Mesenchymal stem cell (in vitro differentiated cells and primary cell): ENCODE measurements around the gene CCDC13.

Experiments
- DNase-seq: peaks from one replicate; pipeline ENCODE4 v3.0.0-alpha.2; 2013
- H2AFZ ChIP-seq: one replicate; pipeline ENCODE4 v1.6.1; 2013; ENCODE audit warnings: low read depth, mild to moderate bottlenecking, control low read depth, inconsistent platforms, low read length, moderate library complexity
- H2AK5ac ChIP-seq: 2 replicates; pipeline ENCODE4 v1.6.1; 2013; ENCODE audit warnings: low read length, moderate library complexity, mild to moderate bottlenecking, inconsistent platforms; ENCODE audit not compliant: severe bottlenecking
- H2BK120ac ChIP-seq: one replicate; pipeline ENCODE4 v1.6.1; 2013; ENCODE audit warnings: low read depth, mild to moderate bottlenecking, inconsistent platforms, low read length, moderate library complexity
- H2BK12ac ChIP-seq, 2 experiments: one replicate each; pipeline ENCODE4 v1.6.1; 2013; ENCODE audit warnings: inconsistent platforms in 2 of 2, low read length in 2 of 2, mild to moderate bottlenecking in 2 of 2, moderate library complexity in 2 of 2, control low read depth in 1 of 2
- H2BK15ac ChIP-seq: one replicate; pipeline ENCODE4 v1.6.1; 2013; ENCODE audit warnings: mild to moderate bottlenecking, low read depth, inconsistent platforms; ENCODE audit not compliant: poor library complexity, severe bottlenecking
- H2BK5ac ChIP-seq: 2 replicates; pipeline ENCODE4 v1.6.1; 2013; ENCODE audit warnings: low read depth, mild to moderate bottlenecking, low read length, control low read depth, inconsistent platforms; ENCODE audit not compliant: poor library complexity, severe bottlenecking
- H3K14ac ChIP-seq, 2 experiments: one replicate each; pipeline ENCODE4 v1.6.1; 2013; ENCODE audit warnings: inconsistent platforms in 2 of 2, low read length in 2 of 2, control low read depth in 1 of 2, mild to moderate bottlenecking in 1 of 2, moderate library complexity in 1 of 2
- H3K18ac ChIP-seq, 2 experiments: one replicate each; pipeline ENCODE4 v1.6.1; 2013; ENCODE audit warnings: inconsistent platforms in 2 of 2, low read length in 2 of 2, control low read depth in 1 of 2, low read depth in 1 of 2, mild to moderate bottlenecking in 1 of 2
- H3K23ac ChIP-seq, 2 experiments: one replicate each; pipeline ENCODE4 v1.6.1; 2013; ENCODE audit warnings: inconsistent platforms in 2 of 2, low read length in 2 of 2, mild to moderate bottlenecking in 2 of 2, moderate library complexity in 2 of 2, control low read depth in 1 of 2
- H3K27ac ChIP-seq: 2 replicates; pipeline ENCODE4 v1.5.1; 2013; ENCODE audit warnings: mild to moderate bottlenecking, moderate library complexity, low read length, control low read depth, inconsistent platforms; ENCODE audit not compliant: poor library complexity, severe bottlenecking
- H3K27me3 ChIP-seq, 2 experiments: 2 replicates each; pipeline versions ENCODE4 v1.6.1 to v1.7.0; 2013; ENCODE audit warnings: low read length in 2 of 2, mild to moderate bottlenecking in 2 of 2, moderate library complexity in 2 of 2, control low read depth in 1 of 2, inconsistent platforms in 1 of 2; ENCODE audit not compliant: control insufficient read depth in 1 of 2, insufficient read depth in 1 of 2
- H3K36me3 ChIP-seq, 2 experiments: 2 replicates each; pipeline versions ENCODE4 v1.6.1 to v1.7.0; 2013; ENCODE audit warnings: low read length in 2 of 2, control low read depth in 1 of 2, inconsistent platforms in 1 of 2, low read depth in 1 of 2, mild to moderate bottlenecking in 1 of 2; ENCODE audit not compliant: insufficient read depth in 2 of 2, control insufficient read depth in 1 of 2
- H3K4ac ChIP-seq, 2 experiments: one replicate each; pipeline ENCODE4 v1.6.1; 2013; ENCODE audit warnings: inconsistent platforms in 2 of 2, low read length in 2 of 2, mild to moderate bottlenecking in 2 of 2, moderate library complexity in 2 of 2, control low read depth in 1 of 2, low read depth in 1 of 2
- H3K4me1 ChIP-seq: 2 replicates; pipeline ENCODE4 v1.6.1; 2013; ENCODE audit warnings: low read depth, low read length, control low read depth; ENCODE audit not compliant: control insufficient read depth, insufficient read depth
- H3K4me2 ChIP-seq: 2 replicates; pipeline ENCODE4 v1.6.1; 2013; ENCODE audit warnings: low read length, mild to moderate bottlenecking, inconsistent platforms; ENCODE audit not compliant: poor library complexity, severe bottlenecking
- H3K4me3 ChIP-seq, 2 experiments: 2 replicates each; pipeline versions ENCODE4 v1.5.1 to v1.7.0; 2013; ENCODE audit warnings: low read length in 2 of 2, mild to moderate bottlenecking in 2 of 2, control low read depth in 1 of 2, low read depth in 1 of 2; ENCODE audit not compliant: insufficient read depth in 1 of 2
- H3K79me1 ChIP-seq: replicated peaks from 2 replicates; pipeline ENCODE4 v1.6.1; 2013; ENCODE audit warnings: mild to moderate bottlenecking, control low read depth, low read length, inconsistent platforms; ENCODE audit not compliant: poor library complexity, severe bottlenecking
- H3K9ac ChIP-seq: 2 replicates; pipeline ENCODE4 v1.7.0; 2013; ENCODE audit warnings: mild to moderate bottlenecking, low read length, moderate library complexity
- H3K9me3 ChIP-seq: 2 replicates; pipeline ENCODE4 v1.7.0; 2013; ENCODE audit warnings: mild to moderate bottlenecking, low read length; ENCODE audit not compliant: control insufficient read depth
- H4K8ac ChIP-seq: one replicate; pipeline ENCODE4 v1.6.1; 2013; ENCODE audit warnings: inconsistent platforms, mild to moderate bottlenecking, low read length, moderate library complexity
- H4K91ac ChIP-seq: one replicate; pipeline ENCODE4 v1.6.1; 2013; ENCODE audit warnings: mild to moderate bottlenecking, low read length, inconsistent platforms
- WGBS: methylation state at CpG from one replicate; pipeline ENCODE4 v1.1.7; 2013; ENCODE audit warnings: mixed read lengths; 5-methylcytosine and 5-hydroxymethylcytosine counted together

Gene CCDC13

DNA sequence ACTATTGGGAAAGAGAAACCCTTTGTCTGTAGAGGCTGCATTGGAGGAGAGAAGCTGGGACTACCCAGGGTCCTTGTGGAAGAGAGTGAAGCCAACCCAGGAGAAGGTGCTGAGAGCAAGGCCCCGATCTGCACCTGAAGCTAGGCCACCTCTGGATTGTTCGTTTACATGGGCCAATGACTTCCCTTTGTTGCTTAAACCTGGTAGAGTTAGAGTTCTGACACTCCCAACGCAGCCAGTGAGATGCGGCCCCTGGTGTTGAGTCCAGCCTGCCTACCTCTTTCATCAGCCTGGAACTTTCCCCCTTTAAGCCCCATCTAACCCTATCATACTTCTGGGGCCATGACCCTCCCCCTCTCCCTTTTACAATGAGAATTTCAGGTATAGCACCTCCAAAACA lies 30.8 kb downstream of the CCDC13 start:
- no peak overlapping the region for H3K4ac ChIP-seq
- no peak overlapping the region for H4K91ac ChIP-seq
- H2AK5ac ChIP-seq = no peak overlapping the region
- DNase-seq = no peak
- no peaks in the 10 kb centered on the region for H3K79me1 ChIP-seq
- H2BK12ac ChIP-seq = no peak overlapping the region
- H3K4me3 ChIP-seq = no peak overlapping the region
- no peaks in the 10 kb centered on the region for H3K9me3 ChIP-seq
- H3K27ac ChIP-seq = no peak overlapping the region
- H3K4me1 ChIP-seq = no peaks in the 10 kb centered on the region
- no peak overlapping the region for H2AFZ ChIP-seq
- 71% methylated on average over 4 of the region's 4 CpGs for WGBS
- no peak overlapping the region for H3K14ac ChIP-seq
- peaks cover 0 to 16% of the 10 kb centered on the region in 2 experiments for H3K27me3 ChIP-seq
- H2BK5ac ChIP-seq = no peak overlapping the region
- H3K36me3 ChIP-seq = no peaks in the 10 kb centered on the region
- no peak overlapping the region for H2BK120ac ChIP-seq
- H3K9ac ChIP-seq = no peak overlapping the region
- H2BK15ac ChIP-seq = no peak overlapping the region
- H4K8ac ChIP-seq = no peak overlapping the region
- no peak overlapping the region for H3K23ac ChIP-seq
- H3K4me2 ChIP-seq = no peak overlapping the region
- no peak overlapping the region for H3K18ac ChIP-seq

DNA sequence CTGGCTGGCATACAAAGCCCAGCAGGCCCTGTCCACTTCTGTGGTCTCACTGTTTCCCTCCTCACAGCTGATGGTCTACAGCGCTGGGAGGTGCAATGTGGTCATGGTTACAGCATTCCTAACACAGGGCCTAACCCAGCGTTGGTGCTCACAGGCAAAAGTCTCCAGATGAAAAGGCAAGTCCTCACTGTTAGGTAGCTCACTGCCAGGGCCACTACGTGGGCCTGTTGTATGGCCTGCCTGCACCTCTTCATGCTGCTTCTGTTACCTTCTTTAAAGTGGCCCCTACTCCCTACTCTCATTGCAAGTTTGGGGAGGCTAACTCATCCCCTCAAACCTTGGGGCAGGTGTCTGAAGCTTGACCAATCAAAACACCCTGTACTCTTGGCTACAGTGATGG lies 31.3 kb downstream of the CCDC13 start:
- Histone ChIP-seq H3K4me1 (no peaks in the 10 kb centered on the region), H3K79me1 (no peaks in the 10 kb centered on the region), H3K14ac (no peak overlapping the region), H2AK5ac (no peak overlapping the region), H3K23ac (peak overlapping the region in 1 of 2 experiments; percentile 18), H3K18ac (no peak overlapping the region), H3K27me3 (peaks cover 0 to 16% of the 10 kb centered on the region in 2 experiments), H2BK120ac (no peak overlapping the region), H2AFZ (no peak overlapping the region), H2BK12ac (no peak overlapping the region), H4K8ac (no peak overlapping the region), H2BK15ac (no peak overlapping the region), H3K4me2 (no peak overlapping the region), H3K9me3 (no peaks in the 10 kb centered on the region), H3K4ac (no peak overlapping the region), H3K36me3 (no peaks in the 10 kb centered on the region), H2BK5ac (no peak overlapping the region), H4K91ac (no peak overlapping the region), H3K4me3 (no peak overlapping the region), H3K9ac (no peak overlapping the region), H3K27ac (no peak overlapping the region)
- DNase-seq = no peak
- 85% methylated on average over 3 of the region's 3 CpGs for WGBS

DNA sequence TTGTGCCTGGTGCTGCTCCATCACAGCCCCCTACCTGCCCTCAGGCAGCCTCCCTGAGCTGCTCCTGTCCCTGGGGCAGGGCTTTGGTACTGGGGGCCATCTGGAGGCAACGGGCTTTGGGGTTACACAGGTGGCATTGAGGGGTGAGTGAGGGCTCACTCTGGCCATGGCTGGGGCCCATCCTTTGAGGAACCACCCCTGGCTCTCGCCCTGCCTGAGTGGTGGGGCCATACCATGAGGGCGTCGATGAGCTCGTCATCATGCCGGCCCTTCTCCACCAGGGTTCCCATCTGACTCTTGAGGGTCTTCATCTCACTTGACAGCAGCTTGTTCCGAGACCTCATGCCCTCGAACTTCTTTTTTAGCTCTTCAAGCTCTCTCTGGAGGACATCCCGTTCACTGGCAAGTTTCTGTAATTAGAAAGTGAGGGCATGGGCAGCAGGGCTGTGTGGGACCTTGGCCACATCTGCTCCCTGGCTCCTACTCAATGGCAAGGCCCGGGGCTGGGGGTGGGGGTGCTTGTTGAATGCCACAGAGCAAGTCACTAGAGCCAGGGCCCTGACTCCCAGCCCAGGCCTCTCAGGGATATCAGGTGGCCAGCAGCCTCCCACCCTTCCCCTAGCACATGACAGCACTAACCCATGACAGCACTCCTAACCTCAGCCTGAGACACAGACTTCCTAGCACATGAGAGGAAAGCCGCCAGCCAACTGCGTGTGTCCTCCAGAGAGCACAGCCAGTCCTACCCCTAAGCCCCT lies 33.5 kb downstream of the CCDC13 start:
- Histone ChIP-seq H2AK5ac (no peak overlapping the region), H2BK5ac (no peak overlapping the region), H2BK15ac (no peak overlapping the region), H3K4me1 (no peaks in the 10 kb centered on the region), H3K9me3 (no peaks in the 10 kb centered on the region), H3K36me3 (no peaks in the 10 kb centered on the region), H4K91ac (no peak overlapping the region), H2BK12ac (no peak overlapping the region), H3K4me2 (no peak overlapping the region), H3K9ac (no peak overlapping the region), H4K8ac (no peak overlapping the region), H3K4ac (no peak overlapping the region), H3K27ac (no peak overlapping the region), H3K79me1 (no peaks in the 10 kb centered on the region), H3K27me3 (peaks cover 11 to 22% of the 10 kb centered on the region in 2 experiments), H2BK120ac (no peak overlapping the region), H2AFZ (no peak overlapping the region), H3K18ac (no peak overlapping the region), H3K23ac (peak overlapping the region in 1 of 2 experiments; percentile 79), H3K14ac (no peak overlapping the region), H3K4me3 (no peak overlapping the region)
- 88% methylated on average over 12 of the region's 12 CpGs for WGBS
- no peak for DNase-seq

DNA sequence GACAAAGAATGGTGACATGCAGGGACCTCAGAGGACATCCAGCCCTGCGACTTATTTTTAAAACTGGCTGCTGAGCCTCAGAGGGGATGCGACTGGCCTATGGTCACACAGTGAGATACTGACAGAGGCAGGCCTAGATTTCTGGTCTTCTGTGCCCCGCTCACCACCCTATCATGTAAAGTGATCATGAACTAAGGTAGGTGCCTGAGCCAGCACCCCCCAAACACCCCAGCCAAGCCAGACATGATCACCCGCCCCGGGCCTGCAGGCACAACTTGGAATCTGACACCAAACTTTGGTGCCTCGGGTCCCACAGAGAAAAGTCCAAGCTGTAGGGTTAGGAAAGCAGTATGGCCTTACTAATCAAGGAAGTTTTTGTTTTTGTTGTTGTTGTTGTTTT lies 36.5 kb downstream of the CCDC13 start:
- H2AFZ ChIP-seq = no peak overlapping the region
- H3K4me2 ChIP-seq = no peak overlapping the region
- H4K91ac ChIP-seq = no peak overlapping the region
- no peak overlapping the region for H2BK15ac ChIP-seq
- WGBS = 83% methylated on average over 6 of the region's 6 CpGs
- H2BK12ac ChIP-seq = no peak overlapping the region
- H3K9me3 ChIP-seq = no peaks in the 10 kb centered on the region
- H3K4ac ChIP-seq = no peak overlapping the region
- H3K27ac ChIP-seq = no peak overlapping the region
- no peak overlapping the region for H3K4me3 ChIP-seq
- H3K4me1 ChIP-seq = no peaks in the 10 kb centered on the region
- DNase-seq = no peak
- H2BK5ac ChIP-seq = no peak overlapping the region
- H2BK120ac ChIP-seq = no peak overlapping the region
- H3K18ac ChIP-seq = no peak overlapping the region
- no peak overlapping the region for H4K8ac ChIP-seq
- no peak overlapping the region for H3K14ac ChIP-seq
- H3K79me1 ChIP-seq = no peaks in the 10 kb centered on the region
- H3K36me3 ChIP-seq = no peaks in the 10 kb centered on the region
- no peak overlapping the region for H2AK5ac ChIP-seq
- H3K27me3 ChIP-seq = peaks cover 14 to 30% of the 10 kb centered on the region in 2 experiments
- H3K9ac ChIP-seq = no peak overlapping the region
- H3K23ac ChIP-seq = no peak overlapping the region
